ENCODE data around the gene GTF2B. TPM values are rescaled to one million over a fixed set of nuclear protein-coding genes. Genes with fewer than 3 reads are reported as not detected.

Gene GTF2B
- total RNA-seq, 1 experiment from 2014 or later, result 31.8 TPM

GRCh38 chr1:88892357-88892877, 1.1 kb upstream of the GTF2B start:
- ChIA-PET POLR2A (interaction anchor here (0.7 to 3.0 kb wide), 9 partner anchors 11 to 760 kb away, joined by 3 to 15 read pairs (median 6); partner anchors contain the start of gene PKN2), CTCF (interaction anchor here (0.6 to 1.9 kb wide), 2 partner anchors 14 to 324 kb away, joined by 3 to 9 read pairs; no protein-coding TSS in a partner anchor), RAD21 (ENCODE audit: low non-redundant PET in 1 of 2, low total read pairs in 2 of 2, uncharacterized antibody in 2 of 2, unreplicated experiment in 2 of 2) (no interaction called here)
- Histone ChIP-seq H3K9me3 (ENCODE audit: control insufficient read depth in 1 of 2, insufficient read depth in 1 of 2, low read depth in 1 of 2, low read length in 2 of 2) (no peaks in the 10 kb centered on the region), H3K4me3 (replicated peaks in 1 of 2; ENCODE audit: low read depth in 1 of 2, low read length in 2 of 2) (peak overlapping the region; percentile 84 to 93), H3K79me2 (ENCODE audit: insufficient read depth, low read length) (peaks cover 39% of the 10 kb centered on the region), H3K27me3 (ENCODE audit: insufficient read depth, low read length) (no peaks in the 10 kb centered on the region), H3K36me3 (ENCODE audit: control insufficient read depth in 1 of 2, insufficient read depth in 2 of 2, low read length in 2 of 2) (peaks cover 0 to 8% of the 10 kb centered on the region in 2 experiments; a peak in 2 of 4 replicates), H3K4me1 (ENCODE audit: control insufficient read depth in 1 of 2, insufficient read depth in 2 of 2, low read length in 2 of 2) (peaks cover 9 to 23% of the 10 kb centered on the region in 2 experiments; a peak in 3 of 4 replicates), H3K9me2 (ENCODE audit: insufficient read depth) (no peaks in the 10 kb centered on the region), H3K4me2 (ENCODE audit: low read length) (peak overlapping the region; percentile 78), H3K9ac (ENCODE audit: low read length) (peak overlapping the region; percentile 76), H2AFZ (ENCODE audit: low read depth, low read length, poor library complexity, severe bottlenecking) (peak overlapping the region; percentile 87), H4K20me1 (ENCODE audit: insufficient read depth) (no peaks in the 10 kb centered on the region), H3K27ac (ENCODE audit: low read depth, low read length) (peak overlapping the region; percentile 75; the same call in 1 of the 2 replicates)
- peak; percentile 77 for ATAC-seq
- intact Hi-C loops (cut with micrococcal nuclease), result no loop called here
- peak; percentile 89 for DNase-seq (ENCODE audit: low read depth, low spot score)
- no TSS peak for BruUV-seq (replicated peaks)
- TF ChIP-seq MAX (IDR thresholded peaks at IDR 0.05) (peak; percentile 64), EGR1 (IDR thresholded peaks at IDR 0.05; ENCODE audit: low read depth) (no peak), JUND (IDR thresholded peaks at IDR 0.05) (no peak), ZFX (IDR thresholded peaks at IDR 0.05) (no peak), CEBPB (IDR thresholded peaks at IDR 0.05; ENCODE audit: low read depth) (no peak), POLR2A (IDR thresholded peaks at IDR 0.05; ENCODE audit: borderline replicate concordance, extremely low read depth, insufficient read depth, insufficient read length) (peak; percentile 54), RAD21 (IDR thresholded peaks at IDR 0.05; ENCODE audit: low read depth) (no peak), EZH2 (IDR thresholded peaks at IDR 0.05) (no peak), SRF (IDR thresholded peaks at IDR 0.05; ENCODE audit: low read depth) (no peak), POLR2AphosphoS5 (IDR thresholded peaks at IDR 0.05; ENCODE audit: low read depth, low read length) (peak; percentile 73), CTCF (IDR thresholded peaks at IDR 0.05 in 2 of 3, conservative IDR thresholded peaks at IDR 0.05 in 1 of 3; ENCODE audit: borderline replicate concordance in 1 of 3, insufficient read depth in 1 of 3, low read depth in 2 of 3, low read length in 2 of 3) (no peak), YY1 (IDR thresholded peaks at IDR 0.05; ENCODE audit: extremely low read depth, insufficient replicate concordance, low read depth, low read length) (no peak), SP1 (IDR thresholded peaks at IDR 0.05; ENCODE audit: low read depth) (peak; percentile 68), CBX3 (IDR thresholded peaks at IDR 0.05; ENCODE audit: low read depth) (peak; percentile 50; the same call in 1 of the 2 replicates), SIN3A (IDR thresholded peaks at IDR 0.05; ENCODE audit: low read depth) (0 out of 2 replicates have a peak, but pooled peaks have one; percentile 55)
- TF ChIP-seq, protein P1, sequence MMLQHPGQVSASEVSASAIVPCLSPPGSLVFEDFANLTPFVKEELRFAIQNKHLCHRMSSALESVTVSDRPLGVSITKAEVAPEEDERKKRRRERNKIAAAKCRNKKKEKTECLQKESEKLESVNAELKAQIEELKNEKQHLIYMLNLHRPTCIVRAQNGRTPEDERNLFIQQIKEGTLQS (IDR thresholded peaks at IDR 0.05), result no peak
- TF ChIP-seq, protein P2, sequence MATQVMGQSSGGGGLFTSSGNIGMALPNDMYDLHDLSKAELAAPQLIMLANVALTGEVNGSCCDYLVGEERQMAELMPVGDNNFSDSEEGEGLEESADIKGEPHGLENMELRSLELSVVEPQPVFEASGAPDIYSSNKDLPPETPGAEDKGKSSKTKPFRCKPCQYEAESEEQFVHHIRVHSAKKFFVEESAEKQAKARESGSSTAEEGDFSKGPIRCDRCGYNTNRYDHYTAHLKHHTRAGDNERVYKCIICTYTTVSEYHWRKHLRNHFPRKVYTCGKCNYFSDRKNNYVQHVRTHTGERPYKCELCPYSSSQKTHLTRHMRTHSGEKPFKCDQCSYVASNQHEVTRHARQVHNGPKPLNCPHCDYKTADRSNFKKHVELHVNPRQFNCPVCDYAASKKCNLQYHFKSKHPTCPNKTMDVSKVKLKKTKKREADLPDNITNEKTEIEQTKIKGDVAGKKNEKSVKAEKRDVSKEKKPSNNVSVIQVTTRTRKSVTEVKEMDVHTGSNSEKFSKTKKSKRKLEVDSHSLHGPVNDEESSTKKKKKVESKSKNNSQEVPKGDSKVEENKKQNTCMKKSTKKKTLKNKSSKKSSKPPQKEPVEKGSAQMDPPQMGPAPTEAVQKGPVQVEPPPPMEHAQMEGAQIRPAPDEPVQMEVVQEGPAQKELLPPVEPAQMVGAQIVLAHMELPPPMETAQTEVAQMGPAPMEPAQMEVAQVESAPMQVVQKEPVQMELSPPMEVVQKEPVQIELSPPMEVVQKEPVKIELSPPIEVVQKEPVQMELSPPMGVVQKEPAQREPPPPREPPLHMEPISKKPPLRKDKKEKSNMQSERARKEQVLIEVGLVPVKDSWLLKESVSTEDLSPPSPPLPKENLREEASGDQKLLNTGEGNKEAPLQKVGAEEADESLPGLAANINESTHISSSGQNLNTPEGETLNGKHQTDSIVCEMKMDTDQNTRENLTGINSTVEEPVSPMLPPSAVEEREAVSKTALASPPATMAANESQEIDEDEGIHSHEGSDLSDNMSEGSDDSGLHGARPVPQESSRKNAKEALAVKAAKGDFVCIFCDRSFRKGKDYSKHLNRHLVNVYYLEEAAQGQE (IDR thresholded peaks at IDR 0.05; ENCODE audit: low read depth), result no peak
